Loucy (cell line): ENCODE measurements around the gene STXBP3.

ENCODE experiments used
- H2AFZ ChIP-seq: fragments of 200-600 bp; sonication (generic); 2 replicates; pipeline ENCODE4 v1.6.0; 2016; ENCODE audit warnings: antibody characterized with exemption, mild to moderate bottlenecking, low read length, moderate library complexity
- H3F3A ChIP-seq: fragments of 200-600 bp; 2 replicates; pipeline ENCODE4 v1.6.0; 2016; ENCODE audit warnings: antibody characterized with exemption, low read depth, mild to moderate bottlenecking
- H3K27me3 ChIP-seq: fragments of 200-600 bp; sonication (generic); 2 replicates; pipeline ENCODE4 v1.6.1; 2014; ENCODE audit warnings: low read length, mild to moderate bottlenecking; ENCODE audit not compliant: insufficient read depth, poor library complexity, severe bottlenecking
- H3K36me3 ChIP-seq: fragments of 200-600 bp; sonication (generic); 2 replicates; pipeline ENCODE4 v1.6.1; 2016; ENCODE audit warnings: low read length; ENCODE audit not compliant: insufficient read depth
- H3K4me1 ChIP-seq: fragments of 200-600 bp; sonication (generic); 2 replicates; pipeline ENCODE4 v1.5.1; 2014; ENCODE audit warnings: low read length, mild to moderate bottlenecking; ENCODE audit not compliant: insufficient read depth, poor library complexity, severe bottlenecking
- H3K4me2 ChIP-seq: fragments of 200-600 bp; sonication (generic); 2 replicates; pipeline ENCODE4 v1.6.0; 2014; ENCODE audit warnings: antibody characterized with exemption, low read length, low read depth, mild to moderate bottlenecking; ENCODE audit not compliant: poor library complexity, severe bottlenecking
- H3K4me3 ChIP-seq: fragments of 200-600 bp; sonication (generic); 2 replicates; pipeline ENCODE4 v1.5.1; 2014; ENCODE audit warnings: low read length, mild to moderate bottlenecking, mixed read lengths; ENCODE audit not compliant: poor library complexity, severe bottlenecking
- H3K79me2 ChIP-seq: fragments of 200-600 bp; sonication (generic); 2 replicates; pipeline ENCODE4 v1.6.1; 2014; ENCODE audit warnings: low read length; ENCODE audit not compliant: insufficient read depth
- H3K9ac ChIP-seq: fragments of 200-600 bp; sonication (generic); 2 replicates; pipeline ENCODE4 v1.6.0; 2014; ENCODE audit warnings: mild to moderate bottlenecking, low read depth, low read length, moderate library complexity; ENCODE audit not compliant: poor library complexity, severe bottlenecking
- H3K9me2 ChIP-seq: fragments of 200-600 bp; sonication (generic); replicated peaks from 2 replicates; pipeline ENCODE4 v1.6.1; 2016; ENCODE audit warnings: low read depth, low read length, mixed read lengths
- H3K9me3 ChIP-seq: fragments of 200-600 bp; sonication (generic); 2 replicates; pipeline ENCODE4 v1.6.1; 2014; ENCODE audit warnings: mild to moderate bottlenecking, antibody characterized with exemption, low read length, low read depth; ENCODE audit not compliant: insufficient read depth
- H4K20me1 ChIP-seq: fragments of 200-600 bp; sonication (generic); 2 replicates; pipeline ENCODE4 v1.6.0; 2014; ENCODE audit warnings: antibody characterized with exemption, low read length, mild to moderate bottlenecking; ENCODE audit not compliant: insufficient read depth, poor library complexity, severe bottlenecking
- EZH2phosphoT487 ChIP-seq: fragments of 200-600 bp; IDR thresholded peaks from 2 replicates; pipeline ENCODE4 v1.6.1; 2018; ENCODE audit warnings: antibody characterized with exemption, mild to moderate bottlenecking, moderate library complexity, borderline replicate concordance
- TF ChIP-seq, protein P1 (sequence below): fragments of 200-600 bp; sonication (generic); conservative IDR thresholded peaks from 2 replicates; pipeline ENCODE4 v1.5.1; 2014; ENCODE audit warnings: mild to moderate bottlenecking, antibody characterized with exemption, low read length

Gene STXBP3

DNA sequence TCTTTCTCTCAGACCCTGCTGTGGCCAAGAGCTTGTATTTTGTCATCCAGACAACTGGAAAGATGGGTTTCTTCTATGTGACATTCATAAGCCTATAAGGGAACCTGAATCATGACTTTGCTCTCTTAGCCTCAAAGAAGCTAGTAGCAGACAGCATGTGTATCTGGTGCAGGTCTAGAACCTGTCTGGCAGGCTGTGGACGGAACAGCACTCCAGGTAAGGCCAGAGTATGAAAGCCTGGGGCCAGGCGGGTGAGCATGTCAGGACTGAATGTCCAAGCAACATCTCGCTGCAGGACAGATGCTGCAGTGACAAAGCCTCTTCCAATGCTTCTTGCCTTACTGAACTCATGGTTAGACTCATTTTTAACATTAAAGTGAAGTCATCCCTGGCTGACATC is 77.6 kb downstream of the STXBP3 start:
- Histone ChIP-seq H3K36me3 (no peaks in the 10 kb centered on the region), H4K20me1 (no peaks in the 10 kb centered on the region), H2AFZ (no peak overlapping the region), H3K4me1 (no peaks in the 10 kb centered on the region), H3K79me2 (no peaks in the 10 kb centered on the region), H3K9ac (no peak overlapping the region), H3K4me3 (no peak overlapping the region), H3F3A (no peaks in the 10 kb centered on the region), H3K4me2 (no peak overlapping the region), H3K27me3 (no peaks in the 10 kb centered on the region), H3K9me3 (no peaks in the 10 kb centered on the region), H3K9me2 (no peaks in the 10 kb centered on the region)
- TF ChIP-seq EZH2phosphoT487 = no peak
- TF ChIP-seq, protein P1, sequence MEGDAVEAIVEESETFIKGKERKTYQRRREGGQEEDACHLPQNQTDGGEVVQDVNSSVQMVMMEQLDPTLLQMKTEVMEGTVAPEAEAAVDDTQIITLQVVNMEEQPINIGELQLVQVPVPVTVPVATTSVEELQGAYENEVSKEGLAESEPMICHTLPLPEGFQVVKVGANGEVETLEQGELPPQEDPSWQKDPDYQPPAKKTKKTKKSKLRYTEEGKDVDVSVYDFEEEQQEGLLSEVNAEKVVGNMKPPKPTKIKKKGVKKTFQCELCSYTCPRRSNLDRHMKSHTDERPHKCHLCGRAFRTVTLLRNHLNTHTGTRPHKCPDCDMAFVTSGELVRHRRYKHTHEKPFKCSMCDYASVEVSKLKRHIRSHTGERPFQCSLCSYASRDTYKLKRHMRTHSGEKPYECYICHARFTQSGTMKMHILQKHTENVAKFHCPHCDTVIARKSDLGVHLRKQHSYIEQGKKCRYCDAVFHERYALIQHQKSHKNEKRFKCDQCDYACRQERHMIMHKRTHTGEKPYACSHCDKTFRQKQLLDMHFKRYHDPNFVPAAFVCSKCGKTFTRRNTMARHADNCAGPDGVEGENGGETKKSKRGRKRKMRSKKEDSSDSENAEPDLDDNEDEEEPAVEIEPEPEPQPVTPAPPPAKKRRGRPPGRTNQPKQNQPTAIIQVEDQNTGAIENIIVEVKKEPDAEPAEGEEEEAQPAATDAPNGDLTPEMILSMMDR = no peak

DNA sequence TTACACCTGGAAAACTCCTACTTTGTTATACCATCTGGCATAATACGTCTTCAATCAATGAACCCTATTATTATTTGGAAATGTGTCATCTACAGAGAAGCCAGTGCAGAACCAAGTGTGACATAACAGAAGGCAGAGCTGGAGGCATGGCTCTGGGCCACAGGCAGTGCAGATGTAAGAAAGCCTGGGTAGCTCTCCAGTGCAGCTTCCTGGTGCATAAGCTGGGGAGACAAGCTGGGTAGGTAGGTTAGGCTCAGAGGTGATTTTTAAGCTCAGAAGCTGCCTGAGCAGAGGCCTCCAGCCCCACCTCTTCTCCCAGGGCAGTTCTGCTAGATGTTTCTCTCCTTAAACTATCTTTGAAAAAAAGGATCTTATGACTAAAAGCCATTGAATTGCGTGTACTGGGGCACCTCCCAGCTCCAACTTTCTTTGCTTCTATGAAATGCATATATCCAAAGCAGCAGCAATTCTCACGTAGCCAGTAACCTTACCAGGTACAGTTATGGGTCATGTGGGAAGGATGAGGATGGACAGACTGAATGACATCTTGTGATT is 79.7 kb downstream of the STXBP3 start:
- H3K4me3 ChIP-seq = no peak overlapping the region
- no peak overlapping the region for H2AFZ ChIP-seq
- H3K79me2 ChIP-seq = no peaks in the 10 kb centered on the region
- no peak for TF ChIP-seq EZH2phosphoT487
- TF ChIP-seq, protein P1 = no peak
- no peaks in the 10 kb centered on the region for H4K20me1 ChIP-seq
- H3K27me3 ChIP-seq = no peaks in the 10 kb centered on the region
- H3K9me3 ChIP-seq = no peaks in the 10 kb centered on the region
- no peak overlapping the region for H3K4me2 ChIP-seq
- H3K9ac ChIP-seq = no peak overlapping the region
- H3F3A ChIP-seq = no peaks in the 10 kb centered on the region
- H3K36me3 ChIP-seq = no peaks in the 10 kb centered on the region
- no peaks in the 10 kb centered on the region for H3K9me2 ChIP-seq
- peaks cover 4% of the 10 kb centered on the region for H3K4me1 ChIP-seq

DNA sequence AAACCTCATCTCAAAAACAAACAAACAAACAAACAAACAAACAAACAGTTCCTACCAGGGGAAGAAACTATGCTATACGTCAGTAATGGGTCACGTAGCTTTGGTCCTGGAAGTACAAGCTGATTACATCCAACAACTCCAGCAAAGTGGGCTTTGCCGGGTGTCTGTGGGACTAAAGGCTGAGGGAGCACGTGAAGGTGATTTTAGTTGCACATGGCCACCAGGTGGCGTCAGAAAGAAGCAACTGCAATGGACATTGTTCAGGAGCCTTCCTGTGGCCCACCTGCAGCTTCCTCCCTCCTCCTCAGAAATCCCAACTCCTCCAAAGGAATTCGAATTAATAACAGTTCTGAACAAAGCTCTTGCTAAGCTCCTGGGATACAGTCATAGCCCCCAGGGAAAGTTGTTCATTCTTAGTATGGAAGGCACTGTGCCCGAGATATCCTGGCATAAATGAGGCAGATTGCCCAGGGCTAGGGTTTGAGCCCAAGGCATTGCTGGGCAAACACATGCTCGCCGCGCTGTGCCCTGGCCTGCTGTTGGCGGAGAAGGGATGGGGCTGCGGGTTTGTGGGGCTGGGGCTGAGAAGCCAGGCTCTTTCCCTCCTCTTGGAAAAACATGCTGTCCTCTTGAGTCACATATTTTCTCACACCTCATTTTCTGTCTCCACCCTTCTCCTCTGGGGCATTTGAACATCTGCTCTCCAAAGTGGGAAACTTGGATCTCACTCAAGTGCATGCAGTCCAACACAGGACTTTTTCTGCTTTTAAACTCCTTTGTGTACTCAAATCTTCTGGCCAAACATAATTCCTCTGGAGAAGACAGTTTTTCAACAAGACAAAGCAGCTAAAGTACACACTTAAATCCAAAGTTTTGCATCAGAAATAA is 81.8 kb downstream of the STXBP3 start:
- Histone ChIP-seq H4K20me1 (no peaks in the 10 kb centered on the region), H3K4me3 (no peak overlapping the region), H3F3A (no peaks in the 10 kb centered on the region), H2AFZ (peak overlapping the region; percentile 74), H3K4me1 (peaks cover 9% of the 10 kb centered on the region), H3K4me2 (no peak overlapping the region), H3K9me3 (no peaks in the 10 kb centered on the region), H3K9me2 (no peaks in the 10 kb centered on the region), H3K27me3 (no peaks in the 10 kb centered on the region), H3K79me2 (no peaks in the 10 kb centered on the region), H3K9ac (no peak overlapping the region), H3K36me3 (no peaks in the 10 kb centered on the region)
- no peak for TF ChIP-seq EZH2phosphoT487
- TF ChIP-seq, protein P1 = peak; percentile 88
